ENCODE results near the gene RAD52.

The RAD52 gene

DNA sequence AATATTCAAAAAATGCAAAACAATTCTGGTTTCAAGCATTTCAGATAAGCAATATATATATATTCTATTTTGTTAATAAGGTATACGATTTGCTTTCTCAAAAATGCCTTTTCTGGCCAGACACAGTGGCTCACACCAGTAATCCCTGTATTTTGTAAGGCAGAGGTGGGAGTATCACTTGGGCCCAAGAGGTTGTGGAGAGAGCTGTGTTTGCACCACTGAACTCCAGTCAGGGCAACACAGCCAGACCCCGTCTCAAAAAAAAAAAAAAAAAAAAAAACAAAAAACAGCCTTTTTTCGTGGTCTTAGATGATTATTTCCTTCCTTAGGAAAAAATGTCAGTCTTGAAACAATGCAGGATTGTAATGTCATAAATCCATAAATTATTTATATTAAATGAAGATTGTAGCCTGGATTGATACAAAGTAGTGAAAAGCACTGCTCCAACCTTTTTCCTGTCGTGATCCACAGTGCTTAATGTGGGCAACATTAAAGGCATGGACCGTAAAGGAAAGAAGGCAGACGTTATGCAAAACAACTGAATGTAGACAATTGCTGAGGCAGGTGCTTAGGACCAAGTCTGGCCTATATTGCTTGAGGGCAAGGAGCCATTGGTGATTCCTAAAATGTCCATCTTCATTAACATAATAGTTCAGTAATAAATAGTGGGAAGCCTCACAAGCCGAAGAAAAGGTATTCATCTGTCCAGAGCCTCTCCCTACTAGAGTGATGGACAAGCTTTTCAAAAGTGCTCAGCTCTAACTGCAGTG, 36.8 kb downstream of the RAD52 start:
- H3K27ac ChIP-seq = no peak overlapping the region
- TF ChIP-seq, protein P1, sequence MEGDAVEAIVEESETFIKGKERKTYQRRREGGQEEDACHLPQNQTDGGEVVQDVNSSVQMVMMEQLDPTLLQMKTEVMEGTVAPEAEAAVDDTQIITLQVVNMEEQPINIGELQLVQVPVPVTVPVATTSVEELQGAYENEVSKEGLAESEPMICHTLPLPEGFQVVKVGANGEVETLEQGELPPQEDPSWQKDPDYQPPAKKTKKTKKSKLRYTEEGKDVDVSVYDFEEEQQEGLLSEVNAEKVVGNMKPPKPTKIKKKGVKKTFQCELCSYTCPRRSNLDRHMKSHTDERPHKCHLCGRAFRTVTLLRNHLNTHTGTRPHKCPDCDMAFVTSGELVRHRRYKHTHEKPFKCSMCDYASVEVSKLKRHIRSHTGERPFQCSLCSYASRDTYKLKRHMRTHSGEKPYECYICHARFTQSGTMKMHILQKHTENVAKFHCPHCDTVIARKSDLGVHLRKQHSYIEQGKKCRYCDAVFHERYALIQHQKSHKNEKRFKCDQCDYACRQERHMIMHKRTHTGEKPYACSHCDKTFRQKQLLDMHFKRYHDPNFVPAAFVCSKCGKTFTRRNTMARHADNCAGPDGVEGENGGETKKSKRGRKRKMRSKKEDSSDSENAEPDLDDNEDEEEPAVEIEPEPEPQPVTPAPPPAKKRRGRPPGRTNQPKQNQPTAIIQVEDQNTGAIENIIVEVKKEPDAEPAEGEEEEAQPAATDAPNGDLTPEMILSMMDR (conservative IDR thresholded peaks at IDR 0.05) = no peak
- no peak for TF ChIP-seq ZFX (IDR thresholded peaks at IDR 0.05)

DNA sequence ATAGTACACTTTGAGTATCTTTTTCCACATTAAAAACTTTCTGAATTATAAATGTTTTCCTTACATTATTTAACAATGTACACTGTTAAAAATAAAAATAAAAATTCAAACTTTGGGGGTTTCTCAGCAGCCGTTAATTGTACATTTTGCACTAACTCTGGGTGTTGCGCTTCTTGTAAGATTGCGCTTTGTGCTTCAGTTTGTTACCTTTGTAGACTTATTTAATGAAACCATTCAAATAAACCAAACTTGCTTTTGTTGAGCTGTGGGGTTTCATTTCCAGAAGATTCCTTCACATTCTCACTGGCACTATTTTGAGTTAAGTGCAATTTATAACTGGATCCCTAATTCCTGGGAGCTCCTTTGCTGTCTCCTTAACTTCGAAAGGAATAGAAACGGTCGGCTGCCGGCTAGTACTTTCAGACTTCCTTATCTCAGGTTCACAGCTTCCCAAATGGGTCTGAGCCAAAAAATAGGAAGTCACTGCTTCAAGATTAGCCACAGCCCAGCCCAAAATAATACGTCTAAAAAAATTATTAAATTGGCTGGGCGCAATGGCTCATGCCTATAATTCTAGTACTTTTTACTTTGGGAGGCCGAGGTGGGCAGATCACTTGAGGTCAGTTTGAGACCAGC, 38.2 kb downstream of the RAD52 start:
- no peak overlapping the region for H3K27ac ChIP-seq
- TF ChIP-seq, protein P1 (conservative IDR thresholded peaks at IDR 0.05) = no peak
- no peak for TF ChIP-seq ZFX (IDR thresholded peaks at IDR 0.05)

DNA sequence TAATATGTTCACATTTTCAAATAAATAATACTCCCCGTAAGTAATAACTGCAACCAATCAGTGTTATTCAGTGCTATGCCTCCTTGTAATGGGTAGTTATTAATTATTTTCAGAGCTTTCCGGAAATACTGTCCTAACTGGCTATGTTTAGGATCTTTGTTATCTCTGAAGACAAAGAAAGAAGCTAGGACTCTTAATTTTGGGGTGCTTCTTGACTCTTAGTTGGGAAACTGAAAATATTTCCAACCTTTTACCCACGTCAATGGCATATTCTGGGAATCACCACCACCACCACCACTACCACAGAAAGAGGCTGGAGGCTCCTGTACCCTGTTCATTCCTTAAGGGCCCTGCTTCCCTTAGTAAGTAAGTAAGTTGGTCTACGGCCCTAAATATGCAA, 39.1 kb downstream of the RAD52 start:
- TF ChIP-seq, protein P1 (conservative IDR thresholded peaks at IDR 0.05) = no peak
- TF ChIP-seq ZFX (IDR thresholded peaks at IDR 0.05) = no peak
- H3K27ac ChIP-seq = no peak overlapping the region

DNA sequence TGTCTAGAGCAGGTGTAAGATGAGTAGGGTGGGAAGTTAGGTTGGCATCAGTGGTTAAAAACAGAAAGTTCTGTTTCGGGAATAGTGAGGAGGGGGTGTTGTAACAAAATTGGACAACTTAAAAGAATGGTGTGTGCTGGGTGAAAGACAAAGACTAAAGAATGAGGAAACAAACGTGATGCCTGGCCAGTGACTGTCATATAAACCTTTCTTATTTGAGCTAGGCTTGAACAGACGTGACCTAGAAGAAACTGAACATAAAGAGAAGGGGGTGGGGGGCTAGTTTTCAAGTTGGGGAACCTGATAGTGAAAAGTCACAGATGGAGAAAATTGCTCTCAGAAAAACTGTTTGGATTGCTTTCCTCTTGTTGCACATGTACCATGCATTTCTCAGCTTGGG, 39.6 kb downstream of the RAD52 start:
- no peak for TF ChIP-seq ZFX (IDR thresholded peaks at IDR 0.05)
- TF ChIP-seq, protein P1 (conservative IDR thresholded peaks at IDR 0.05) = no peak
- H3K27ac ChIP-seq = no peak overlapping the region

DNA sequence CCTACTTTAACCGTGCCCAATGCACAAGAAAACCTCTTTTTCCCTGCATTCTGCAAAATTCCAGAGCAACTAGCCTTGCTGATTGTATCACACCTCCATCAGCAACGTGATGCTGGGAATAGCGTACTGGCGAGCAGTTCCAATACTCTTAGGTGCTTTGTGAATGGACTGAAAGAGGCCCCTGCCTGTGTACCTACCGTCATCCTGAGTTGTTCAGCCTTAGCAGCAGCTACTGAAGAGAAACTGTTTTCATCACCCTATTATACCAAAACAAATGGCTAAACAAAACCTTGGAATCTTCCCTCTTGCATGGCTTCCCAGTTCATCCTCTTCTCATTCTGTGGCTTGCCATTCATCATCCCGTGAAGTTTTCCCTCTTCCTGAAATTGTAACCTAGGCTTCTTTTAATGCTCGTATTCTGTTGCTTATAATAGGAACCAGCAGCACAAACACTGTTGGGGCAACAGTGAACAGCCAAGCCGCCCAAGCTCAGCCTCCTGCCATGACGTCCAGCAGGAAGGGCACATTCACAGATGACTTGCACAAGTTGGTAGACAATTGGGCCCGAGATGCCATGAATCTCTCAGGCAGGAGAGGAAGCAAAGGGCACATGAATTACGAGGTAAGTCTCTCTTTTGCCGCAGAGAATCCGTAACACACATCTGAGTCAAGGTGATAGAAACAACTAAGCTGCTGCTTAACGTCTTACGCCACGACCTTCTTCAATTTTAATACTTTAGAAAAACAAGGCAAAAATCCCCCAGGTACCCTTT, 41.9 kb downstream of the RAD52 start:
- TF ChIP-seq, protein P1 (conservative IDR thresholded peaks at IDR 0.05) = no peak
- TF ChIP-seq ZFX (IDR thresholded peaks at IDR 0.05) = no peak
- H3K27ac ChIP-seq = no peak overlapping the region

DNA sequence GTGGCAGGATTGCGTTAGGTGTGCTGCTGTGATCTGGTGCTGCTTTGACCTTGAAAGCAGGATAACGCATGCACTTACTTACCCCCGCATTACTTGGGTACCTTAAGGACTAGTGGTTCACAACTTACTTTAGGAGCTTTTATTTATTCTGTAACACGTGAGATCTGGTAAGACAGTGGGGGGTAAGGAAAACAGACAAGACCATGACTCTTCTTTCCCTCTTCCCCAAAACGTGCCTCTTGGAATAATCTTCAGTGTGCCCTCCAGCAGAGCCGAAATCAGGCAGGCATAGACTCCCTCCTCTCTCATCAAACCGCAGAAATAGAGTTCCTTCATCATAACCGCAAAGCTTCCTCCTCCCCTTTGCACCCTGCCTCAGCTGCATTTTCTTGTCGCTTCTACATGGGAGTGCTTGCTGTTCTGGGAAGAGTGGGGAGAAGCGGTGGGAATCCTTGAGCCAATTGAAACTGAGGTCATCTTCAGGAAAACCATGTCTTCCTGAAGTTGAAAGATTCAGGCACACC, 43.4 kb downstream of the RAD52 start:
- TF ChIP-seq, protein P1 (conservative IDR thresholded peaks at IDR 0.05) = no peak
- TF ChIP-seq ZFX (IDR thresholded peaks at IDR 0.05) = no peak
- no peak overlapping the region for H3K27ac ChIP-seq
